Measurements from ENCODE around the gene THUMPD3.

The THUMPD3 gene

DNA sequence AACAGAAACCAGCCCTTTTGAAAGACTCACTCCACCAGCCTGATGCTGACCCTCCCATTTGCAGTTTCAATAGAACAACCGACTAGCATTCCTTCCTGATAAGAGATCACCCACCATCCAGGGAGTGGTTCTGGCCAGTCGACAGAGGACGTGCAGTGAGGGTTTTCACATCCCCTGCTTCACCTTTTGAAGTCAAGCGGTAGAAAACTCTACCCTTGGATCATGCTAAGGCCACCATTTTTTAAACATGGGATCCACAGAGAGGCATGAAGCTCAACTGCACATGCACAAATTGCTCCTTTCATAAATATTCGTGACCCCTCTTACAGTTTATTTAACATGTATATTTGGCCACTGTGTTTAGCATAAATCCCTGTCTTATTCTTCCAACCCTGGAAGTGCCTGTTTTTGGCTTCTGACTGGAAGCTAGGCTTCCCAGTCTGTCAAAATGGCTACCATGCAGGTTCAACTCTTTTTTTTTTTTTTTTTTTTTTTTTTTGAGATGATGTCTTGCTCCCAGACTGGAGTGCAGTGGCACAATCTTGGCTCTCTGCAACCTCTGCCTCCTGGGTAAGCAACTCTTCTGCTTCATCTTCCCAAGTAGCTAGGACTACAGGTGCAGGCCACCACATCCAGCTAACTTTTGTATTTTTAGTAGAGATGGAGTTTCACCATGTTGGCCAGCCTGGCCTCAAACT, 1.0 kb upstream of the THUMPD3 start:
- no peak for DNase-seq (ENCODE audit: low read depth)

DNA sequence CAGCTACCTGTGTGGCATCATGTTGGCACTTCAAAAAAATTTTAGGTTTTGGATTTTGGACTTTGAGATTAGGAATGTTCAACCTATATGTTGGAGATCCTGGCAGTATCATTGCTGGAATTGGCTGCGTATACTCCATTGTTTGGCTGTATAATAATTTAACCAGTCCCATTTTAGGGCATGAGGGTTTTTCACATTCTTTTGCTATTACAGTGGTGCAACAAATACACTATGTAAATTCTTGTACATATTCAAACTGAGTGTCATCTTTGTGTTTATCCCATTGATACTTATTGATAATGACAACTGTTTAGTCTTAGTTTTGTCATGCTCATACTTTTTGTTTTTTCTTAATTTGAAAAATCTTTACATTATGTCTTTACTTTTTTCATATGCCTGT, 6.7 kb downstream of the THUMPD3 start:
- DNase-seq (ENCODE audit: low read depth) = no peak

GRCh38 chr3:9373465-9373864, 10.6 kb downstream of the THUMPD3 start:
- DNase-seq (ENCODE audit: low read depth) = no peak

- no peak for DNase-seq (ENCODE audit: low read depth)
These were observed 15.1 kb downstream of the THUMPD3 start for GRCh38 chr3:9377981-9378380.

- DNase-seq (ENCODE audit: low read depth) = no peak
These were observed 16.5 kb downstream of the THUMPD3 start for GRCh38 chr3:9379327-9379726.

GRCh38 chr3:9380014-9380413, 17.2 kb downstream of the THUMPD3 start:
- no peak for DNase-seq (ENCODE audit: low read depth)

GRCh38 chr3:9384141-9384828, 21.4 kb downstream of the THUMPD3 start:
- DNase-seq (ENCODE audit: low read depth) = no peak

DNA sequence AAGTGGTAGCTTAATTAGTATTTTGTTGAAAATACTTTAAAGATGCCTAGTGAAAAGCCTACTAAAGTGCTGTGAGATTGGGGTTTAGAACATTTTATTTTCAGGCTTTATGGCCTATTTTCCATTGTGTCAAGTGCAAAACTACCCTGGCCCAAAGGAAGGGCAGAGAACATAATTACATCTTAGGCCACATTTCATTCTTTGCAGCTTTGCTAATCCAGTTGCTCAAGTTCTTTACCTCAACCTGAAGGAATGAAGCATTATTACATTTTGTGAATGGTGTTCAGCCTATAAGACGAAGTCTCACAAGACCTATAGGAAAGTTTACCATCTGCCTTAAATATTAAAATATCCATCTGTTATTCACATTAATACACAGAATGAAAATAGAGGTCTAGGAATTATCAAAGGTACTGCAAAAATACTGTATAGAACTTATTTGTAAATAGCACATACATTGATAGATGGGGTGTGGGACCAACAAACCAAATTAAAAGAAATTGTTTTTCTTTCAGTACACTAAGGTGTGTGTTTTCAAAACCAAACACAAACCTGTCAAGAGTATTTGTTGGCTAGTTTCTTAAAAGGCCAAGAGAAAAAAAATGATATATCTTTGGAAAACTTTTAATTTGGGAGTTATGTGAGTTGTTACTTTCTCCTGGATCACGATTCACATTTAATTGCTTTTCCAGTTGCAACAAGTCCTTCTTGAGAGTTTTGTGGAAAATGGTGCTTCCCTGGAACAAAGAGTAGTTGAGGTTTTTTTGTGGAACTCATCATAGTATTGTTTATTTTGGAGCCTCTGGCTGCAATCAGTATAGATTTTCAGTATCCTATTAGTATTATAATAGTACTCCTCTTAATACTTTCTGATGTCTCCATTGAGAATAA, 22.6 kb downstream of the THUMPD3 start:
- DNase-seq (ENCODE audit: low read depth) = no peak

GRCh38 chr3:9386078-9386459, 23.2 kb downstream of the THUMPD3 start:
- no peak for DNase-seq (ENCODE audit: low read depth)

- DNase-seq (ENCODE audit: low read depth) = no peak
These were observed 23.9 kb downstream of the THUMPD3 start for GRCh38 chr3:9386501-9387321.

DNA sequence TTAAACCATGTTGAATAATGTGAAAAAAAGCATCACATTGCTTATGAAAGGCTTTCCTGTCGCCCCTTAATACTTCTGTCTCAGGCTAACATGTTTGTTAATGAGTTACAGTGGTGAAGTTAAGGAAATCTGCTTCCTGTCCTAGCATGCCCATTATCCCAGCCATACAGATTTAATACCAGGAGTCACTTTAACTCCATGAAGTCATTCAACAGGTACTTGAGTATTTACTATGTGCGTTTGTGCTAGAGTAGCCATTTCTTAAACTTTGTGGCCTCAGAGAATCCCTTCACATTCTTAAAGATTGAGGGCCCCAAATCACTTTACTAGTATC, 24.4 kb downstream of the THUMPD3 start:
- DNase-seq (ENCODE audit: low read depth) = no peak

DNA sequence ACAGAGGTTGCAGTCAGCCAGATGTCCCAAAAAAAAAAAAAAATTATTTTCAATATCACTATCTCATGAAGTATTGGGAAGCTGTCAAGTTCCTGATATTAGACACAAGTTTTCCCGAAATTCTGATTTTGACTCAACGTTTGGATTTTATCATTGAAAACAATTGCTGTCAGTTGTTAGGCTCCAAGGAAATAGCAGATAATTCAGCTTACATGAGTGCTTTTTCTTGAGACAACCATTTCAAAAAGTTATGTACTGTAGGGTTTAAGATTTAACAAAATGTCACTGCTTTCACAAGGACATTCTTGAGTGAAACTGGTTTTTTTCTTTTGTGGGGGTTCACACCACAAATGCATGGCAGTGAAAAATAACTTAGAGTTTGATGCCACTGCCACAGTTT, 25.3 kb downstream of the THUMPD3 start:
- DNase-seq (ENCODE audit: low read depth) = no peak

GRCh38 chr3:9388562-9389272, 25.9 kb downstream of the THUMPD3 start:
- DNase-seq (ENCODE audit: low read depth) = no peak

DNA sequence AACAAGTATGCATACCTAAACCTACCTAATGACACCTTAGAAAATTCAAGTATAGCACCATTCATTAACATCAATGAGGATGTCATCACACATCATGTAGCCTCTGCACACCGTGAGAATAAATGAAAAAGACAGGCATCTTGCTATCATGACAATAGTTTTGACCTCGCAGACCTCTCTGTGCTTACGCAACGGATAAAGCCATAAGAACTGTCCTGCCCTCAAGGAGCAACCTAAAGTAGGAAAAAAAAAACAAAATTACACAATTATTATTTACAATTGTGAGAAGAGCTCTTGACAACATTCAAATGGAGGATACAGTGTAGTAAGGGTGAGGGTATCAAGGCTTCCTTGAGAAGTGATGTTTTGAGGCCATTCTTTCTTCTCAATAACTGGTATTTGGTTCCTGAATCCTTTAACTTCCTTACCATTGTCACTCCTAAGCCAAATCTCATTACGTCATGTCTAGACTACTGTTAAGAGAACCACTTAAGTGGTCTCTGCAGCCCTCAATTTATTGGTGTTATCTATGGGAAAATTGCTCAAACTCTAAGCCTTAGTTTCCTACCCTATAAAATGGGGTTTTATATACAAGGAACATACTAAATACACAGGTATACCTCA, 27.5 kb downstream of the THUMPD3 start:
- no peak for DNase-seq (ENCODE audit: low read depth)

DNA sequence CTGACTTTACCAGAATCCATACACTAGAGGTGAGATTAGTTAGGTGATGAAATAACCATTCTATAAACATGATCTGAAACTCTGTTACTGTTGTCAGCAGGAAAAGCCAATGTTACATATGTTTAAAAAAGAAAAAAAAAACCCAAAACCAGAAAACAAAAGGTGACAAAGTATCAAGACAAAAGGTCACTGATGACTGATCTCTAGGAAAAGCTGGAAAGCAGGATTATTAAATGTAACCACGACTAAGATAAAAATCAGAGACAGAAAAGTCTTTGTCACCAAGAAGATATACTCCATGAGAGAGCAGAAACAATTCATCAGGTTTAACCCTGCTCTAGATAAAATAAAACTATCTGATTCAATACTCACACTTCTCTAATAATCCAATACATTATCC, 29.2 kb downstream of the THUMPD3 start:
- DNase-seq (ENCODE audit: low read depth) = no peak

- no peak for DNase-seq (ENCODE audit: low read depth)
These were observed 32.9 kb downstream of the THUMPD3 start for GRCh38 chr3:9395570-9396300.

- peak; percentile 83 for DNase-seq (ENCODE audit: low read depth)
These were observed 33.4 kb downstream of the THUMPD3 start for GRCh38 chr3:9396301-9396631.

DNA sequence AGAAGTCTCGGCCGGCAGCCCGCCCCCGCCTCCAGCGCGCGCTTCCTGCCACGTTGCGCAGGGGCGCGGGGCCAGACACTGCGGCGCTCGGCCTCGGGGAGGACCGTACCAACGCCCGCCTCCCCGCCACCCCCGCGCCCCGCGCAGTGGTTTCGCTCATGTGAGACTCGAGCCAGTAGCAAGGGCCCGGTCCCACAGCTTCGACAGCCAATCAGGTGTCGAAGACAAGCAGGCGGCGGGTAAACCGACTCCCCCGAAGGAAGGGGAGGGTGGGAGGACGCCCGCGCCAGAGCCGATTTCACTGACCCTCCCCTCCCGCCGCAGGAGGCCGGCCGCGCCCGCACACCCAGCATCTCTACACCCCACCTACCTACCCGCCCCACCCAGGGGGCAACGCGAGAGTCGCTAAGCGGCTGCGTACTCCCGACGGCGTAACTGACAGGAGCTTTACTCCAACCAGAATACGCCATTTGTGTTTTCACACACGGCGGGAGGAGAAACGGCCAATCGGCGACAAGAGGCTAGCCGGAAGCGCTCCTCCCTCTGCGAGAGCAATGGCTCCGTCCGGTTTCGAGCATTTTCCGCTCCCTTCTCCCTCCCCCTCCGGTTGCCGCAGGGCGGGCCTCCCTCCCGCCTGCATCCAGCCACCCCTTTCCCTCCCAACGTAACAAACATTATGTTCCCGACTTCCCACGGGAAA, 33.9 kb downstream of the THUMPD3 start:
- DNase-seq (ENCODE audit: low read depth) = peak; percentile 96

DNA sequence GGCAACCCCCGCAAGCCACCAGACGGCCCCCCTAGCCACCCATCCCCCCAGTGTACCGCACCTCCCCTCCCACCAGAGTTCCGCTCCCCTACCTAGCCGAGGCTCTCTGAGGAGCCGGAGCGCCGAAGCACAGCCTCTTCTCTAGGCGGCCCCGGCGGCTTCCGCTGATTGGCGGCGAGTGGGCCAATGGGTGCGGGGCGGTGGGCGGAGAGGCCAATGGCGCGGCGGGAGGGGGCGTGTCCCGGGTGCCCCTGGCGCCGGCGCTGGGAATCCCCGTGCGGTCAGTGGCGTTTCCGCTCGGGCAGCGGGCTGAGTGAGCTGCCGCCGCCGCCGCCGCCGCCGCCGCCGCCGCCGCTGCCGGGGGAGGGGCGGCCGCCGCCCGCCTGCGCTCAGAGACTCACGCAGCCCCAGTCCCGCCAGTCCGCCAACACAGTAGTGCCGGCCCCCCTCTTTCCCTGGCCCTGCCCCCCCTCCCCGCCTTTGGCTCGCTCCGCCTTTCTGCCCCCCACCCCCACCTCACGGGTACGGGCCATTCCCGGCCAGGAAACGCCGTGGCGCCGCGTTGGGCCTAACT, 34.6 kb downstream of the THUMPD3 start, which contains the start of gene SETD5:
Gene SETD5, plus strand, starts transcription at position 284 of the 574 bp plus-strand sequence. CDS start 31,324 bp downstream, outside the sequence.
- peak; percentile 76 for DNase-seq (ENCODE audit: low read depth)

Measured in HS-5 (cell line).